GM23338 (cell line): ENCODE data around the gene MARCHF5. TPM values are rescaled to one million over a fixed set of nuclear protein-coding genes. Genes with fewer than 3 reads are reported as not detected.

ENCODE experiments used
- ATAC-seq: fragments of 200-7000 bp; cut with Tn5 transposase; 3 replicates; pipeline ENCODE4 v1.9.1; 2020
- DNase-seq: peaks from one replicate; pipeline ENCODE4 v3.0.0-alpha.2; 2015; ENCODE audit warnings: low spot score
- H2AFZ ChIP-seq: fragments of 200-600 bp; sonication (generic); 2 replicates; pipeline ENCODE4 v1.8.0; 2016; ENCODE audit warnings: antibody characterized with exemption, mild to moderate bottlenecking, moderate library complexity
- H3F3A ChIP-seq: fragments of 200-600 bp; sonication (generic); replicated peaks from 2 replicates; pipeline ENCODE4 v1.8.0; 2017; ENCODE audit warnings: antibody characterized with exemption, mixed run types, low read depth
- H3K27ac ChIP-seq: fragments of 200-600 bp; sonication (generic); 2 replicates; pipeline ENCODE4 v1.6.1; 2016; ENCODE audit warnings: low read depth
- H3K27me3 ChIP-seq: fragments of 200-600 bp; sonication (generic); 2 replicates; pipeline ENCODE4 v1.8.0; 2016; ENCODE audit warnings: mild to moderate bottlenecking, mixed run types, moderate library complexity; ENCODE audit not compliant: insufficient read depth
- H3K36me3 ChIP-seq: fragments of 200-600 bp; sonication (generic); 2 replicates; pipeline ENCODE4 v1.8.0; 2016; ENCODE audit warnings: mild to moderate bottlenecking; ENCODE audit not compliant: insufficient read depth
- H3K4me1 ChIP-seq: fragments of 200-600 bp; sonication (generic); 2 replicates; pipeline ENCODE4 v1.8.0; 2016; ENCODE audit warnings: mild to moderate bottlenecking, moderate library complexity; ENCODE audit not compliant: insufficient read depth
- H3K4me2 ChIP-seq: fragments of 200-600 bp; sonication (generic); 2 replicates; pipeline ENCODE4 v1.7.1; 2017; ENCODE audit warnings: mixed run types
- H3K4me3 ChIP-seq: fragments of 200-600 bp; sonication (generic); 2 replicates; pipeline ENCODE4 v1.6.1; 2016; ENCODE audit warnings: mixed run types
- H3K79me2 ChIP-seq: fragments of 200-600 bp; sonication (generic); replicated peaks from 2 replicates; pipeline ENCODE4 v1.8.0; 2017; ENCODE audit warnings: mild to moderate bottlenecking; ENCODE audit not compliant: insufficient read depth
- H3K9me2 ChIP-seq: fragments of 200-600 bp; sonication (generic); 2 replicates; pipeline ENCODE4 v1.8.0; 2017; ENCODE audit not compliant: insufficient read depth
- H4K20me1 ChIP-seq: fragments of 200-600 bp; sonication (generic); replicated peaks from 2 replicates; pipeline ENCODE4 v1.8.0; 2017; ENCODE audit warnings: mild to moderate bottlenecking; ENCODE audit not compliant: insufficient read depth
- H3K27ac Mint-ChIP-seq: 2 replicates; pipeline ENCODE4 v1.8.0; 2020; ENCODE audit warnings: inconsistent platforms, mild to moderate bottlenecking, moderate library complexity, mixed read lengths
- H3K27me3 Mint-ChIP-seq: 3 replicates; pipeline ENCODE4 v1.8.0; 2022; ENCODE audit warnings: low read depth, mild to moderate bottlenecking, moderate library complexity, mixed read lengths, inconsistent platforms; ENCODE audit not compliant: insufficient read depth, poor library complexity
- H3K36me3 Mint-ChIP-seq: 3 replicates; pipeline ENCODE4 v1.8.0; 2021; ENCODE audit warnings: low read depth, mild to moderate bottlenecking, inconsistent platforms, moderate library complexity, mixed read lengths
- H3K4me1 Mint-ChIP-seq: 3 replicates; pipeline ENCODE4 v1.8.0; 2020; ENCODE audit warnings: mild to moderate bottlenecking, inconsistent platforms, mixed read lengths
- H3K4me3 Mint-ChIP-seq: 3 replicates; pipeline ENCODE4 v1.8.0; 2021; ENCODE audit warnings: moderate library complexity, mild to moderate bottlenecking, inconsistent platforms, mixed read lengths
- H3K9me3 Mint-ChIP-seq: 3 replicates; pipeline ENCODE4 v1.8.0; 2020; ENCODE audit warnings: moderate library complexity, mild to moderate bottlenecking, inconsistent platforms, mixed read lengths
- CREB1 ChIP-seq: fragments of 250-450 bp; sonication (Bioruptor Pico); IDR thresholded peaks from 2 replicates; pipeline ENCODE4 v1.5.0; 2020; ENCODE audit warnings: low read depth, mild to moderate bottlenecking, moderate library complexity
- EZH2 ChIP-seq: fragments of 200-600 bp; sonication (generic); IDR thresholded peaks from one replicate; pipeline ENCODE4 v1.8.0; 2017; ENCODE audit warnings: antibody characterized with exemption, mild to moderate bottlenecking, low read depth; ENCODE audit not compliant: unreplicated experiment
- JUNB ChIP-seq: IDR thresholded peaks from one replicate; pipeline ENCODE4 v1.6.1; 2016; ENCODE audit warnings: antibody characterized with exemption; ENCODE audit not compliant: unreplicated experiment
- NANOG ChIP-seq: IDR thresholded peaks from 2 replicates; pipeline ENCODE4 v1.6.1; 2016; ENCODE audit warnings: antibody characterized with exemption, borderline replicate concordance
- POLR2AphosphoS5 ChIP-seq: IDR thresholded peaks from 2 replicates; pipeline ENCODE4 v1.6.1; 2016; ENCODE audit warnings: antibody characterized with exemption, low read depth
- STAT1 ChIP-seq: IDR thresholded peaks from one replicate; pipeline ENCODE4 v1.6.1; 2016; ENCODE audit warnings: antibody characterized with exemption; ENCODE audit not compliant: unreplicated experiment
- ZNF114 ChIP-seq: fragments of 250-450 bp; sonication (Bioruptor Pico); IDR thresholded peaks from 2 replicates; pipeline ENCODE4 v1.5.0; 2020; ENCODE audit warnings: mild to moderate bottlenecking, moderate library complexity
- ZNF331 ChIP-seq: fragments of 250-450 bp; sonication (Bioruptor Pico); IDR thresholded peaks from 2 replicates; pipeline ENCODE4 v1.5.0; 2020; ENCODE audit warnings: low read depth, mild to moderate bottlenecking, moderate library complexity
- polyA plus RNA-seq: library from polyadenylated mRNA; unstranded; fragments of >200 nt; fragmentation: Nextera tagmentation; extraction: Ambion mirVana; gene quantifications from 2 replicates; pipeline ENCODE4 v1.2.1, GENCODE V29; 2016
- total RNA-seq: library from RNA; depleted of rRNA; stranded (reverse); fragments of >200 nt; shearing (Covaris generic); gene quantifications from 2 replicates; pipeline ENCODE4 v1.2.3, GENCODE V29; 2014
- TF ChIP-seq, protein P1 (sequence below): IDR thresholded peaks from one replicate; pipeline ENCODE4 v1.6.1; 2018; ENCODE audit warnings: antibody characterized with exemption; ENCODE audit not compliant: unreplicated experiment
- TF ChIP-seq, protein P2 (sequence below): IDR thresholded peaks from 2 replicates; pipeline ENCODE4 v1.6.1; 2016; ENCODE audit warnings: antibody characterized with exemption
- TF ChIP-seq, protein P3 (sequence below): fragments of 250-450 bp; sonication (Bioruptor Pico); IDR thresholded peaks from 2 replicates; pipeline ENCODE4 v1.5.0; 2020; ENCODE audit warnings: mild to moderate bottlenecking, moderate library complexity
- TF ChIP-seq, protein P4 (sequence below), 2 experiments: fragments of 200-600 bp in 1 of 2; sonication (generic) in 1 of 2; conservative IDR thresholded peaks; 2 replicates each; pipeline versions ENCODE4 v1.5.1 to v1.6.1; 2016 to 2017; ENCODE audit warnings: antibody characterized with exemption in 2 of 2, low read depth in 2 of 2, mild to moderate bottlenecking in 2 of 2, moderate library complexity in 1 of 2

Gene MARCHF5
- total and polyA plus RNA-seq, 2 experiments from 2014 or later, result 12.9 to 14.2 TPM

DNA sequence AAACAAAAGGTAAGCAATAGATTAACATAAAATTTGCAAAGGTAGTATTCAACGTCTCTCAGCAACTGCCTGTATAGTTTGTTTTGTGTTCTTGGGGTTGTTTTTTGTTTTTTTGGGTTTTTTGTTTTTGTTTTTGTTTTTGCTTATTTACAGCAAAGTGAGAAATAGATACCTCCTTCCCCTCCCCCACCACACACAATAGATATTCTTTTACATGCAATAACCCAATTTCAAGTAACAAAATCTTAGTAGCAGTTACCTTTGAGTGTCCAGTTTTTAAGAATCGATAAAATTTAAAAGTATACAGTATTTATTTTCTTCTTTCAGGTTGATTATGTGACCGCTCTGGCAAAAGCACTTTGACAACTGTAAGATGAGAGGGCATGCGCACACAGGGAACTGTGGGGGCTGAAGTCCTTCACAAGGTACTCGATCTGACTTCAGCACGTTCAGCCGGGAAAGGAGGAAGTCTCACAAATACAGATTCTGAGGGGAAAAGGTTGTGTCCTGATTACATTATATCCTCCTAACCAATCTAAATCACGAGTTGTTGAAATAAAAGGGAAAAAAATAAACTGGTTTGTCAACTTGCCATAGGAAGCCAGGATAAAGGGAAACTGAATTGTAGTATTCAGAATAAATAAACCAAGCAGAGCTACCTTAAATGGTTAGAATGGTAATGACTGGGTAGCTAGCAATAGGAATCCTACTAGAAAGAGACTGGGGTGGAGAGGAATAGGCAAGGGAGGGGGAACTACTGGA lies 47.9 kb upstream of the MARCHF5 start:
- Mint-ChIP-seq H3K9me3 (no peaks in the 10 kb centered on the region), H3K4me3 (peak overlapping the region; percentile 59), H3K4me1 (peaks cover 25% of the 10 kb centered on the region), H3K27ac (peak overlapping the region; percentile 74), H3K27me3 (peaks cover 29% of the 10 kb centered on the region), H3K36me3 (no peaks in the 10 kb centered on the region; the same call in 2 of the 3 replicates)
- Histone ChIP-seq H2AFZ (no peak overlapping the region), H3K27me3 (peaks cover 45% of the 10 kb centered on the region), H3K4me1 (peaks cover 19% of the 10 kb centered on the region), H3F3A (peaks cover 6% of the 10 kb centered on the region), H4K20me1 (0 out of 2 replicates have a peak, but pooled peaks cover 2% of the 10 kb centered on the region), H3K4me2 (peak overlapping the region; percentile 45), H3K27ac (no peak overlapping the region), H3K4me3 (peak overlapping the region; percentile 18), H3K79me2 (no peaks in the 10 kb centered on the region), H3K9me2 (no peaks in the 10 kb centered on the region), H3K36me3 (no peaks in the 10 kb centered on the region)
- ATAC-seq, result peak; percentile 60
- TF ChIP-seq STAT1, result no peak
- TF ChIP-seq POLR2AphosphoS5, result no peak
- TF ChIP-seq, protein P1, sequence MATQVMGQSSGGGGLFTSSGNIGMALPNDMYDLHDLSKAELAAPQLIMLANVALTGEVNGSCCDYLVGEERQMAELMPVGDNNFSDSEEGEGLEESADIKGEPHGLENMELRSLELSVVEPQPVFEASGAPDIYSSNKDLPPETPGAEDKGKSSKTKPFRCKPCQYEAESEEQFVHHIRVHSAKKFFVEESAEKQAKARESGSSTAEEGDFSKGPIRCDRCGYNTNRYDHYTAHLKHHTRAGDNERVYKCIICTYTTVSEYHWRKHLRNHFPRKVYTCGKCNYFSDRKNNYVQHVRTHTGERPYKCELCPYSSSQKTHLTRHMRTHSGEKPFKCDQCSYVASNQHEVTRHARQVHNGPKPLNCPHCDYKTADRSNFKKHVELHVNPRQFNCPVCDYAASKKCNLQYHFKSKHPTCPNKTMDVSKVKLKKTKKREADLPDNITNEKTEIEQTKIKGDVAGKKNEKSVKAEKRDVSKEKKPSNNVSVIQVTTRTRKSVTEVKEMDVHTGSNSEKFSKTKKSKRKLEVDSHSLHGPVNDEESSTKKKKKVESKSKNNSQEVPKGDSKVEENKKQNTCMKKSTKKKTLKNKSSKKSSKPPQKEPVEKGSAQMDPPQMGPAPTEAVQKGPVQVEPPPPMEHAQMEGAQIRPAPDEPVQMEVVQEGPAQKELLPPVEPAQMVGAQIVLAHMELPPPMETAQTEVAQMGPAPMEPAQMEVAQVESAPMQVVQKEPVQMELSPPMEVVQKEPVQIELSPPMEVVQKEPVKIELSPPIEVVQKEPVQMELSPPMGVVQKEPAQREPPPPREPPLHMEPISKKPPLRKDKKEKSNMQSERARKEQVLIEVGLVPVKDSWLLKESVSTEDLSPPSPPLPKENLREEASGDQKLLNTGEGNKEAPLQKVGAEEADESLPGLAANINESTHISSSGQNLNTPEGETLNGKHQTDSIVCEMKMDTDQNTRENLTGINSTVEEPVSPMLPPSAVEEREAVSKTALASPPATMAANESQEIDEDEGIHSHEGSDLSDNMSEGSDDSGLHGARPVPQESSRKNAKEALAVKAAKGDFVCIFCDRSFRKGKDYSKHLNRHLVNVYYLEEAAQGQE, result no peak
- TF ChIP-seq ZNF331 (CRISPR knock-in tag), result no peak
- TF ChIP-seq CREB1, result no peak
- no peak for TF ChIP-seq NANOG
- TF ChIP-seq ZNF114 (CRISPR knock-in tag), result no peak
- no peak for TF ChIP-seq JUNB
- no peak for TF ChIP-seq EZH2
- TF ChIP-seq, protein P2, sequence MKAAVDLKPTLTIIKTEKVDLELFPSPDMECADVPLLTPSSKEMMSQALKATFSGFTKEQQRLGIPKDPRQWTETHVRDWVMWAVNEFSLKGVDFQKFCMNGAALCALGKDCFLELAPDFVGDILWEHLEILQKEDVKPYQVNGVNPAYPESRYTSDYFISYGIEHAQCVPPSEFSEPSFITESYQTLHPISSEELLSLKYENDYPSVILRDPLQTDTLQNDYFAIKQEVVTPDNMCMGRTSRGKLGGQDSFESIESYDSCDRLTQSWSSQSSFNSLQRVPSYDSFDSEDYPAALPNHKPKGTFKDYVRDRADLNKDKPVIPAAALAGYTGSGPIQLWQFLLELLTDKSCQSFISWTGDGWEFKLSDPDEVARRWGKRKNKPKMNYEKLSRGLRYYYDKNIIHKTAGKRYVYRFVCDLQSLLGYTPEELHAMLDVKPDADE, result no peak
- TF ChIP-seq, protein P3, sequence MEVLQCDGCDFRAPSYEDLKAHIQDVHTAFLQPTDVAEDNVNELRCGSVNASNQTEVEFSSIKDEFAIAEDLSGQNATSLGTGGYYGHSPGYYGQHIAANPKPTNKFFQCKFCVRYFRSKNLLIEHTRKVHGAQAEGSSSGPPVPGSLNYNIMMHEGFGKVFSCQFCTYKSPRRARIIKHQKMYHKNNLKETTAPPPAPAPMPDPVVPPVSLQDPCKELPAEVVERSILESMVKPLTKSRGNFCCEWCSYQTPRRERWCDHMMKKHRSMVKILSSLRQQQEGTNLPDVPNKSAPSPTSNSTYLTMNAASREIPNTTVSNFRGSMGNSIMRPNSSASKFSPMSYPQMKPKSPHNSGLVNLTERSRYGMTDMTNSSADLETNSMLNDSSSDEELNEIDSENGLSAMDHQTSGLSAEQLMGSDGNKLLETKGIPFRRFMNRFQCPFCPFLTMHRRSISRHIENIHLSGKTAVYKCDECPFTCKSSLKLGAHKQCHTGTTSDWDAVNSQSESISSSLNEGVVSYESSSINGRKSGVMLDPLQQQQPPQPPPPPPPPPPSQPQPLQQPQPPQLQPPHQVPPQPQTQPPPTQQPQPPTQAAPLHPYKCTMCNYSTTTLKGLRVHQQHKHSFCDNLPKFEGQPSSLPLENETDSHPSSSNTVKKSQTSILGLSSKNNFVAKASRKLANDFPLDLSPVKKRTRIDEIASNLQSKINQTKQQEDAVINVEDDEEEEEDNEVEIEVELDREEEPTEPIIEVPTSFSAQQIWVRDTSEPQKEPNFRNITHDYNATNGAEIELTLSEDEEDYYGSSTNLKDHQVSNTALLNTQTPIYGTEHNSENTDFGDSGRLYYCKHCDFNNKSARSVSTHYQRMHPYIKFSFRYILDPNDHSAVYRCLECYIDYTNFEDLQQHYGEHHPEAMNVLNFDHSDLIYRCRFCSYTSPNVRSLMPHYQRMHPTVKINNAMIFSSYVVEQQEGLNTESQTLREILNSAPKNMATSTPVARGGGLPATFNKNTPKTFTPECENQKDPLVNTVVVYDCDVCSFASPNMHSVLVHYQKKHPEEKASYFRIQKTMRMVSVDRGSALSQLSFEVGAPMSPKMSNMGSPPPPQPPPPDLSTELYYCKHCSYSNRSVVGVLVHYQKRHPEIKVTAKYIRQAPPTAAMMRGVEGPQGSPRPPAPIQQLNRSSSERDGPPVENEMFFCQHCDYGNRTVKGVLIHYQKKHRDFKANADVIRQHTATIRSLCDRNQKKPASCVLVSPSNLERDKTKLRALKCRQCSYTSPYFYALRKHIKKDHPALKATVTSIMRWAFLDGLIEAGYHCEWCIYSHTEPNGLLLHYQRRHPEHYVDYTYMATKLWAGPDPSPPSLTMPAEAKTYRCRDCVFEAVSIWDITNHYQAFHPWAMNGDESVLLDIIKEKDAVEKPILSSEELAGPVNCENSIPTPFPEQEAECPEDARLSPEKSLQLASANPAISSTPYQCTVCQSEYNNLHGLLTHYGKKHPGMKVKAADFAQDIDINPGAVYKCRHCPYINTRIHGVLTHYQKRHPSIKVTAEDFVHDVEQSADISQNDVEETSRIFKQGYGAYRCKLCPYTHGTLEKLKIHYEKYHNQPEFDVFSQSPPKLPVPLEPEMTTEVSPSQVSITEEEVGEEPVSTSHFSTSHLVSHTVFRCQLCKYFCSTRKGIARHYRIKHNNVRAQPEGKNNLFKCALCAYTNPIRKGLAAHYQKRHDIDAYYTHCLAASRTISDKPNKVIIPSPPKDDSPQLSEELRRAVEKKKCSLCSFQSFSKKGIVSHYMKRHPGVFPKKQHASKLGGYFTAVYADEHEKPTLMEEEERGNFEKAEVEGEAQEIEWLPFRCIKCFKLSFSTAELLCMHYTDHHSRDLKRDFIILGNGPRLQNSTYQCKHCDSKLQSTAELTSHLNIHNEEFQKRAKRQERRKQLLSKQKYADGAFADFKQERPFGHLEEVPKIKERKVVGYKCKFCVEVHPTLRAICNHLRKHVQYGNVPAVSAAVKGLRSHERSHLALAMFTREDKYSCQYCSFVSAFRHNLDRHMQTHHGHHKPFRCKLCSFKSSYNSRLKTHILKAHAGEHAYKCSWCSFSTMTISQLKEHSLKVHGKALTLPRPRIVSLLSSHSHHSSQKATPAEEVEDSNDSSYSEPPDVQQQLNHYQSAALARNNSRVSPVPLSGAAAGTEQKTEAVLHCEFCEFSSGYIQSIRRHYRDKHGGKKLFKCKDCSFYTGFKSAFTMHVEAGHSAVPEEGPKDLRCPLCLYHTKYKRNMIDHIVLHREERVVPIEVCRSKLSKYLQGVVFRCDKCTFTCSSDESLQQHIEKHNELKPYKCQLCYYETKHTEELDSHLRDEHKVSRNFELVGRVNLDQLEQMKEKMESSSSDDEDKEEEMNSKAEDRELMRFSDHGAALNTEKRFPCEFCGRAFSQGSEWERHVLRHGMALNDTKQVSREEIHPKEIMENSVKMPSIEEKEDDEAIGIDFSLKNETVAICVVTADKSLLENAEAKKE, result no peak
- TF ChIP-seq, protein P4, sequence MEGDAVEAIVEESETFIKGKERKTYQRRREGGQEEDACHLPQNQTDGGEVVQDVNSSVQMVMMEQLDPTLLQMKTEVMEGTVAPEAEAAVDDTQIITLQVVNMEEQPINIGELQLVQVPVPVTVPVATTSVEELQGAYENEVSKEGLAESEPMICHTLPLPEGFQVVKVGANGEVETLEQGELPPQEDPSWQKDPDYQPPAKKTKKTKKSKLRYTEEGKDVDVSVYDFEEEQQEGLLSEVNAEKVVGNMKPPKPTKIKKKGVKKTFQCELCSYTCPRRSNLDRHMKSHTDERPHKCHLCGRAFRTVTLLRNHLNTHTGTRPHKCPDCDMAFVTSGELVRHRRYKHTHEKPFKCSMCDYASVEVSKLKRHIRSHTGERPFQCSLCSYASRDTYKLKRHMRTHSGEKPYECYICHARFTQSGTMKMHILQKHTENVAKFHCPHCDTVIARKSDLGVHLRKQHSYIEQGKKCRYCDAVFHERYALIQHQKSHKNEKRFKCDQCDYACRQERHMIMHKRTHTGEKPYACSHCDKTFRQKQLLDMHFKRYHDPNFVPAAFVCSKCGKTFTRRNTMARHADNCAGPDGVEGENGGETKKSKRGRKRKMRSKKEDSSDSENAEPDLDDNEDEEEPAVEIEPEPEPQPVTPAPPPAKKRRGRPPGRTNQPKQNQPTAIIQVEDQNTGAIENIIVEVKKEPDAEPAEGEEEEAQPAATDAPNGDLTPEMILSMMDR (conservative IDR thresholded peaks at IDR 0.05; ENCODE audit: low read depth in 2 of 2), result no peak
- peak; percentile 83 for DNase-seq
